GM18868 (cell line): ENCODE data around the gene LTF.
"Not testable (repeated sequence)": the region's sequence is repeated elsewhere in the genome, so short reads cannot be mapped to it uniquely, and the experiment has no call there.

Source experiments
- ATAC-seq: cut with Tn5 transposase; IDR thresholded peaks from one replicate; pipeline ENCODE4 v1.9.1; 2021; ENCODE audit warnings: mild to moderate bottlenecking, moderate library complexity; ENCODE audit not compliant: unreplicated experiment

The LTF gene

GRCh38 chr3:46464326-46465195 is at the start of gene LTF:
TSS of gene LTF (minus strand) at chr3:46464905. CDS start at chr3:46464867, 38 bp downstream.
- ATAC-seq = no peak

DNA sequence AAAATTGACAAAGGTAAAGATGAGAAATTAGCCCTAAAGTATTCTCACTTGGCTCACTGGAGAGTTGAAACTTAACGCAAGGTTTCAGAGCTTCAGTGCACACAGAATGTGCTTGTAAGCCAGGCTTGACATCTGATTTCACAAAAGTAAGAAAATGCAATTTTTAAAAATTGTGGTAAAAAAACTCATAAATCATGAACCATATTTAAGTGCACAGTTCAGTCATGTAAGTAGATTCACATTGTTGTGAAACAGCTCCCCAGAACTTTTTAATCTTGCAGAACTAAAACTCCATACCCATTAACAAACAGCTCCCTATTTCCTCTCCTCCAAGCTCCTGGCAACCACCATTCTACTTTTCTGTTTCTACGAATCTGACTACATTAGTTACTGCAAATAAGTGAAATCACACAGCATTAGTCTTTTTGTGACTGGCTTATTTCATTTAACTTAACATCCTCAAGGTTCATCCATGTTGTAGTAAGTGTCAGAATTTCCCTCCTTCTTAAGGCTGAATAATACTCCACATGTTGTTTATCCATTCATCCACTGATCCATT is 47.6 kb upstream of the LTF start:
- no peak for ATAC-seq

DNA sequence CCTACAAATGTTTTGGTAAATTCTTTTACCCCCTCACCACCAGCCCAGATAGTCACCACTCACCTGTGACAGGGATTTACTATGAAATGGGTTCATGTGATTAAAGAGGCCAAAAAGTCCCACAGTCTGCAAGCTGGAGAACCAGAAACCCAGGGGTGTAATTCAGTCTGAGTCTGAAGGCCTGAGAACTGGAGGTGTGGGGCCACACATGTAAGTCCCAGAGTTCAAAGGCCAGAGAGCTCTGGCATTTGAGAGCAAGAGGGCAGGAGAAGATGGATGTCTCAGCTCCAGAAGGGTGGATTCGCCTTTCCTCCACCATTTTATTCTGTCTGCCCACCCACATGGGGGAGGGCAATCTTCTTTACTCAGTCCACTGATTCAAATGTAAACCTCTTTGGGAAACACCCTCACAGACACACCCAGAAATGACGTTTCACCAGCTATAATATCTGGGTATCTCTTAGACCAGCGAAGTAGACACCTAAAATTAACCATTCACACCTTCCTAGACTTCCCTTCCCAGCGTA is 45.0 kb upstream of the LTF start:
- no peak for ATAC-seq

GRCh38 chr3:46508850-46509591 is 44.3 kb upstream of the LTF start:
- no peak for ATAC-seq

DNA sequence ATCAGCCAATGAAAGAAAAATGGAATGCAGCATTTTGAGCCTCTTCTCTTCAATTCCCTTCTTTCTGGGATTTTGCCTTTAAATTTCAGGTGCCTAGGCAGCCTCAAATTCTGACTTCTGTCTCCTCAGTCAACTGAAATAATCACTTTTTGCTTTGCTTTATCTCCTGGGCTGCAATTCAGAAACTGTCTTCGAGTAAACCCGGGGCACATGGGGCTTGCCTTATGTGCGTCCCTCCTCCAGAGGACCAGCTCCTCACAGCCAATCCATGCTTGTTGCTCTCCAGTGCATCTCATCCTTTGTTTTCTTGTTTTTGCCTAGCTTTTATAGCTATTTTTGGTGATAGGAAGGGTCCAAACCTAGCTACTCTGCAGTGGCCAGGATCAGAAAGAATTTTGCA is 41.8 kb upstream of the LTF start:
- ATAC-seq = no peak

- no peak for ATAC-seq
Measured at GRCh38 chr3:46505953-46506352, 41.2 kb upstream of the LTF start.

DNA sequence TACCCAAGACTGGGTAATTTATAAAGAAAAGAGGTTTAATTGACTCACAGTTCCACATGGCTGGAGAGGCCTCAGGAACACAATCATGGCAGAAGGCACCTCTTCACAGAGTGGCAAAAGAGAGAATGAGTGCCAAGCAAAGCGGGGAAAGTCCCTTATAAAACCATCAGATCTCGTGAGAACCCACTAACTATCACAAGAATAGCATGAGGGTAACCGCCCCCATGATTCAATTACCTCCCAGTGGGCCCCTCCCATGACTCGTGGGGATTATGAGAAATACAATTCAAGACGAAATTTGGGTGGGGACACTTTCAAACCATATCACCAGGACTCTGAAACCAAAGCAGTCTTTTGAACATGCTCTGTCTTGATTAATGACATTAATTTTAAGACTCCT is 40.1 kb upstream of the LTF start:
- ATAC-seq = no peak

- ATAC-seq = no peak
Measured at GRCh38 chr3:46503200-46503874, 38.6 kb upstream of the LTF start.

DNA sequence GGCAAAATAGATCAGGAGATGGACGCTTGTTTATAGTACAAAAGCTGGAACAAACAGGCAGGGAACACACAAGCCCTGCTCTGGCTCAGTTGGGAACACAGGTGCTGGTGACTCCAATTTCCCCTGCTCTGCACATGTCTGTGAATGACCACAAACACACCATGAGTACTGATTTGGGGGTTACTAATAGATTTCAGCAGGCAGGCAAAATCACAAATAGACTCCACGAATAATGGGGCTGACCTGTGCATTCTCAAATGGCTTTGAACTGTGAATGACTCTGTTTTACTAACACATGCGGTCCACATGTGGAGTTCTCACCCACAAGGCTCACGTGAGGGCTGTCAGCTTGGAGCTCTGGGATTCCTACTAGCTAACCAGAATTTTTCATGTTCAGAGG is 37.0 kb upstream of the LTF start:
- no peak for ATAC-seq

DNA sequence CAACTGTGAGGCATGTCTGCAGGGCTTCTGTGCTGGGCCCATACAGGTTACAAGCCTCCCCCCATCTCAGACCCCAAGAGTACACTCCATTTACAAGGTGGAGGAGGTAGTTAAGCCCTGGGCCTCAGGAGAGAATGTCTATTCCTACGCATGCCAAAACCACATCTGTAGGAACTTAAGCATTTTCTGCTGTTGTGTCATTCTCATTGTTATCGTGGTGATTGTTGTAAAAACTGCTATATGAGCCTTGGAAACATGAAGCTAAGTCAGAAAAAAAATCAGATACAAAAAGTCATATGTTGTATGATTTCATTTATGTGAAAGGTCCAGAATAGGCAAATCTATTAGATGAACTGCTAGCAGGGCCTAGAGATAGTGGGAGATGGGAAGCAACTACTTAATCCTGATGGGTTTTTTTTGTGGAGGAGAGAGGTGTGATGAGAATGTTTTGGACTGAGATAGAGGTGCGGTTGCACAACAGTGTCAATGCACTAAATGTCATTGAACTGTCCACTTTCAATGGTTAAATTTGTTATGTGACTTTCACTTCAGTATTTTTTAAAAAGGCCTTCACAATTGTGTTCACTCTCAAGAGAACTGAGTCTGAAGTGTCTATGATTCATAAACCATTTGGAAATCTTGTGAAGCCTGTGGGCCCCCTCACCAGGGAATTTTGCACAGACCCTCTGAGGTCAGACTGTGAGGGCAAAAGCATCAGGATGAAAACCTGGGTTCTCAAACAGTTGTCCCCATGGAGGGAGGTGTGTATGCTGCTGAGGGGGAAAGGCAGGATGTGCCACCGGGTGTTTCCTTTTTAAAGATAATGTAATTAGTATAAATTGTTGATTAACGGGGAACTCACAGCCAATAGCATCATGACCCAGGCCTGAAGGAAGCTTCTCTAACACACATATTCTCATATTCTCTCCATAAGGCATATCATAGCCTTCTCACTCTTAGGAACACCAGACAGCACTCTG is 36.2 kb upstream of the LTF start:
- no peak for ATAC-seq

- no peak for ATAC-seq
Measured at GRCh38 chr3:46498916-46499519, 34.3 kb upstream of the LTF start.

DNA sequence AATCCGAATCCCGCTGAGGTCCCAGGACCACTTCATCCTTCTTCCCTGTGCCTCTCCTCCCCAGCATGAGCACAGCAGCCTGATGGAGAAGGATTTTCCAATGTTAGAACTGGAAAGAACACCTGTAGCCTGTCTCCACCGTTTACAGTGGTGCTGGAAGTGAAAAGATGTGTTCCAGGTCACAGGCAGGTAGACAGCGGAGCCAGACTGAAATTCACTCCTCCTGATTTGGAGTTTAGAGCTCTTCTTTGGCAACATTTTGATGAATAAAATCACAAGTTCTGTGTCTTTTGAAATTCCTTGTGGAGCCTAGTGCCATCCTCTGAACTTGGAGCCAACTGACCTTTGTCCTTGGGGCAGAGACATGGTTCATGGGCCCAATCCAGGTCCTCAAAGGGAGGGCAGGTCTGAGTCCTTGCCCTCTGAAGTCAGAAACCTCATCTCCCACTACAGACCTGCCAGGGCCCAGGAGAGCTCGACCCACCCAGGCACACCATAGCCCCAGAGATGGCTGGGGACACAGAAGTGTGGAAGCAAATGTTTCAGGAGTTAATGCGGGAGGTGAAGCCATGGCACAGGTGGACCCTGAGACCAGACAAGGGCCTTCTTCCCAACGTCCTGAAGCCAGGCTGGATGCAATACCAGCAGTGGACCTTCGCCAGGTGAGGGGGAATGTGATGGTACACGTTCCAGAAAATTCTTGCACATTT is 33.0 kb upstream of the LTF start, which contains the start of gene RTP3:
RTP3 (plus strand) TSS at position 421 of the 710 bp plus-strand sequence; CDS start at position 508, 87 bp downstream.
- no peak for ATAC-seq

- no peak for ATAC-seq
Measured at GRCh38 chr3:46496746-46497555, 32.2 kb upstream of the LTF start.

DNA sequence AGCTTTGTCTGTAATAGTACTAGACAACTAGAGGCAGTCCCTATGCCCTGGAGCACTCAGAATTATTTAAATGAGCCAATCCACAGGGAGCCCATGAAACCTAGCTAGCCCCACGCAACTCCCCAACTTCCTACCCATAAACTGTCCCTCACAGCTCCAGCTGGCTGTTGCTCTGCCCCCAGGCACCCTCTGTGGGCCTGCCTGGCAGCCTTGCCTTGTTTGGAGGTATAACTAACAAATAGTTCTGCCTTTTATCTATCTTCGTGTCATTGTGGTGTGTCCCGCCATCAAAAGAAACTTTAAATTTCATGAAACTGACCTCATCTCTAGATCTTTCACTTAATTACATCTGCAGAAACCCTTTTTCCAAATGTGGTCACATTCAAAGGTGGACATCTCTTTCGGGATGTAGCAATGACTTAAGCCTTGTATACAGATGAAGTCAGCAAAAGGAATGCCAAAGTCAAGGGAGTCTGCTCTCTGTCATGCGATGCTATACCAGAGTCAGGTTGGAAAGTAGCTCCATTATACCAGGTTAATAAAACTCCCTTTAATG is 31.3 kb upstream of the LTF start:
- no peak for ATAC-seq

GRCh38 chr3:46494491-46494890 is 29.8 kb upstream of the LTF start:
- not testable (repeated sequence) for ATAC-seq

- ATAC-seq = no peak
Measured at GRCh38 chr3:46492890-46493547, 28.3 kb upstream of the LTF start.
